GM21526 (cell line): ENCODE measurements around the gene NLN.
"Not testable (repeated sequence)": the region's sequence is repeated elsewhere in the genome, so short reads cannot be mapped to it uniquely, and the experiment has no call there.

Source experiments
- ATAC-seq: cut with Tn5 transposase; IDR thresholded peaks from one replicate; pipeline ENCODE4 v1.9.1; 2021; ENCODE audit warnings: moderate library complexity; ENCODE audit not compliant: unreplicated experiment, low FRiP score

Gene NLN

GRCh38 chr5:65805089-65805488 is 83.1 kb downstream of the NLN start:
- no peak for ATAC-seq

- ATAC-seq: not testable (repeated sequence)
Measured at GRCh38 chr5:65807494-65807893, 85.5 kb downstream of the NLN start.

DNA sequence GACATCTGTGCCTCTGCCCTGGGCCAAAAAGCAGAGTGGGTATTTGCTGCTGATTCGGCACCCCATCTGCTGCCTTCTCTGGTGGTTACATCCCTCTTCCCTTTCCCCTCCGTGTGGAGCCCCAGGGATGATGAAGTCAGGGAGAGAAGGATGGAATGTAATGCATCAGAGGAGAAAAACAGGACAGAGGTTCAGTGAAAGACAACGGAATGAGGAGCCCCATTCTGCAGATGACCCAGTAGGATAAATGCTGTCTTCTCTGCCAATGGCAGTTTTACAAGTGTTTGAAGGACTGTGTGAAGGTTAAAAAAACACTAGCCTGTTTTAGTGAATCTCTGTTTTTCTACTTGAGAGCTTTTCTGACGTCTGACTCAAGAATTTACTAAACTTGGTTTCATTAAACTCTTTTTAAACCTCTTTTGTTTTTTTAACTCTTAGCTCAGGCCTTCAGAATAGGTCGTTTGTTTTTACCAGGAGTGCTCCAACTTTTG is 86.3 kb downstream of the NLN start:
- ATAC-seq: no peak

GRCh38 chr5:65808818-65809217 is 86.8 kb downstream of the NLN start:
- no peak for ATAC-seq

- no peak for ATAC-seq
Measured at GRCh38 chr5:65809817-65810531, 88.0 kb downstream of the NLN start.

DNA sequence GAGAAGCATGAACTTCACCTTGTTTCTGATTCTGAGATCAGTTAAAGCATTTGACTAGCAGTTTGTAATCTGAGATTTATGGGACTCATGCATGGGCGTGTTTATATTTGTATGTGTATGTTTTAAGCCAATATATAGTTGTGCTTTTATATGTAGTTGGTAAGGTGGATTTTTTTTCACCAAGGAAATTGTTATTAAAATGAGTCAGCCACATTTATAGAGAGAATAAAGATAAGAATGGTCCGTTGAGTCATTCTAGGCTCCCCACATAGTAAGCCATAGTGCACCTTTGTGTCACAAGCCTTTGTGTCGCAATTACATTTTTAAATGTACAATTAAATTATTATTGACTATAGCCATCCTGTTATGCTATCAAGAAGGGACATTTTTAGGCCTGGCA is 89.0 kb downstream of the NLN start:
- ATAC-seq: no peak

DNA sequence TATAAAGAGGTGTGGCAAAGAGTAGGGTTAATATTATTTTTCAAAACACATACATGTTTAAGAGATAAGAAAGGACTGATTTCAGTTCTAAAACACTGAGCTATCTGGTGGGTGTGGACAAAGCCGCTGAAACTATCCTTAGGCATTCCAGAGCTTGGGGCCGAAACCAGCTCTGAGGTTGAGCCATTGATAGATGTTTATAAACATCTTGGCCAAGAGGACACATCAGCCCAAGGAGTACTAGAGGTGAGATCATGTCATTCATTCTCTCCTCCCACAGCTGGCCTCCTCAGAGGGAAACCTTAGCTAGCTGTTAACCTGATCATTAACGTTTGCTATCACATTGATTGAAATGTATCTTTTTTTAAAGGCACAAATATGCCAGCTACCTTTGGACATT is 89.9 kb downstream of the NLN start:
- no peak for ATAC-seq

DNA sequence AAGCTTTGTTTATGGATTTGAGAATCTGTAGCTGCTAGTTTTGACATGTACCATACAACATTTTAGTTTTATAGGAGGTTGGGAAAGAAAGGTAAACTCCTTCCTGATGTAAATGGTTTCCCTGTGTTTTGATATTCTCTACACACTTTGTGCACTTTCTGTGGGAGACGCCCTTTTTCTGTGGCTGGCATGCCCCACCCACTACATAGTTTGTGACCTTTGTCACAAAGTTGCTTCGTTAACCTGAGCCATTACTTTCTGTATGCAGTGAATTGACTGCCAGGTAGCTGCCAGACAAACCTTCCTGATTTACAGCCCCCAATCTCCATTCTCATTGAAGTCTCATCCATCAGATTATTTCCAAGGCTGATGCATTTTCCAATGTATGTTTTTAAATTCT is 90.6 kb downstream of the NLN start:
- ATAC-seq: no peak

- no peak for ATAC-seq
Measured at GRCh38 chr5:65813174-65813573, 91.2 kb downstream of the NLN start.

- no peak for ATAC-seq
Measured at GRCh38 chr5:65815161-65815560, 93.2 kb downstream of the NLN start.

DNA sequence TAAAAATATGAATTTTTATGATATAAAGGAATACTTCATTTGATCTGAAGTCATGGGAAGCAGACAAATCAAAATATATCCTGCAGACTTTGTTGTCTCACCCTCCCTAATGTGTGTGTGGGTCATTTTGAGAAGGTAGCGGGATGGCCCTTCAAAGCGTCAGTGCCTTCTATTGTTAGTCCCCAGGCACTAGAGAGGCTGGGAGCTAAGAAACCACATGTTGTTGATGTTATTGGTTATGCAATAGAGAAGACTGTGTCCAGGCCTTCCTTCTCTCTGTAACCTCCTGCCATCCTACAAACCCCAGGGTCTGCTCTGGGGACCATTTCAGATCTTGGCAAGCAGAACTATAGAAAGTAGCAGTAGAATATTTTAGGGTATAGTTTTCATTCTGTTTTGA is 94.7 kb downstream of the NLN start:
- no peak for ATAC-seq

GRCh38 chr5:65817931-65818330 is 95.9 kb downstream of the NLN start:
- no peak for ATAC-seq

DNA sequence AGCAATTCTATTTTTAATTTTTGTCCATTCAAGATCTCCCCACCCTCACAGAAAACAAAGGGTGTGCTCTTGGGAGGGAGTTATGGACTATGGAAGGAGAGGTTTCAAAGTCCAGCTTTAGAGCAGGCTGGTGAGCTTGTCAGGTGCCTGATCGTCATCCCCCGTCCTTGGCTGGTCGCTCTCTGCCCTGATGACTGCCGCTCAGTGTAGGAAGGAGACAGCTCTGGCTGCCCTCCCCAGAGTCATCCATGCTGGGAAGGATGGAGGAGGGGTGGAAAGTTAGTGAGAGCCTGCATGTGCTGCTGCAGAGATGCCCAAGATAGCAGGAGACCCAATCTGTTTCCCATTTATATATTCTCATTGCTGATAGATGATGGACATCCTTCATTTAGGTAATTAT is 96.6 kb downstream of the NLN start:
- no peak for ATAC-seq

- no peak for ATAC-seq
Measured at GRCh38 chr5:65819215-65819904, 97.4 kb downstream of the NLN start.

DNA sequence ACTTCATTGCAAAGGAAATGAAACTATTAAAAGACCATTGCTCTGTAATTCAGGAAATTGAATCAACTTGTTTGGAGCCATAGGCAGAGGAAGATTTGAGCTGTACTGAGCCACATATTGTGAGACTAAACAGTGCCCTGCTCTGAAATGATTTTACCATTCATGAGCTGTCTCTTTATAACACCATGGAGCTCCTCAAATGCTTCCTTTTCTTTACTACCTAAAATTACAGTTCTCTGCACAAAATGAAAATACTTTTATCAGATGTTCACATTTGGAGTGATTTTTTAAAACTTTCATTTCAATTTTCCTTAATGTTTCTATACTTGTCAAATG is 97.9 kb downstream of the NLN start:
- no peak for ATAC-seq

DNA sequence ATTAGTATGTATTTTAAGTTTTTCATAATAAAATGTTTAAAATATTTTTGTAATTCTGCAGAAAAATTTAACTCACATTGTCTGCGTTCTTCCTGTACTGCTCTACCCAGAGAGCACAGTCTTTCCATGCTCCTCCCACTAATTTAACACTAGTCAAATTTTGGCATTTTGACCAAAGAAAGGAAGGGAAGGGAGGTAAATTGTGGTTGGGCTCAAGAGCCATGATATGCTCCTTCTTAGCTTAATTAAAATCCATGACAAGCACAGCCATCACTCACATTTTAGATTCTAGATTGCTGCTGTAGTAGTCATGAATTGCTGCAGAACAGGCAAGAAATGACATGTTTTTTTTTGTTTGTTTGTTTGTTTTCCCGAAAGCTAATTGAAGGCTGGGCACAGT is 98.4 kb downstream of the NLN start:
- no peak for ATAC-seq

DNA sequence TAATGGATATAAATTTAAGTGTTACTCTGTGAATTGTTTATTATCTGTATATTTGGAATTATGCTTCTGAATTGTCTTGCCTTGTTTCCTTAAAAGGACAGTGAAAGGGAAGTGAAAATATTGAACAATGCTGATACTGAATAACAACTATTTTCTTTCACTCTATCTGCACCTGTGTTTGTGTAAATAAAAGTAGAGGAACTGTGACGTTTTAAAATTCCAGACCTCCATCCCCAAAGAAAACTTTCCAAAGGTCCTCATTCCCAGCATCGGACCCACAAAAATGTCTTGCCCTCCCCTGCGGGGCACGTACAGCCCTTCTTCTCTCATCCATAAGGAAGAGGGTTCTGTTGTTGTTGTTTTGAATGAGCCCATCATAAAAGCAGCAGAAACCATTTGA is 100.0 kb downstream of the NLN start:
- ATAC-seq: no peak

DNA sequence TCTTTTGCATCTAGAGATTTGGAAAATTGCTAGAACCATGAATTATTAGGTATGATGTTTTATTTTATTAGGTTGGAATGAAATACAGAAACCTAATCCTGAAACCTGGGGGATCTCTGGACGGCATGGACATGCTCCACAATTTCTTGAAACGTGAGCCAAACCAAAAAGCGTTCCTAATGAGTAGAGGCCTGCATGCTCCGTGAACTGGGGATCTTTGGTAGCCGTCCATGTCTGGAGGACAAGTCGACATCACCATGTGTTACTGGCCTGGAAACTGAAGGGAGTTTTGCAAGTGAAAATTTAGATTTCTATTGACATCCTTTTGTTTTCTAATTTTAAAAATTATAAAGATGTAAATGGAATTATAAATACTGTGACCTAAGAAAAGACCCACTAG is 100.7 kb downstream of the NLN start:
- no peak for ATAC-seq

DNA sequence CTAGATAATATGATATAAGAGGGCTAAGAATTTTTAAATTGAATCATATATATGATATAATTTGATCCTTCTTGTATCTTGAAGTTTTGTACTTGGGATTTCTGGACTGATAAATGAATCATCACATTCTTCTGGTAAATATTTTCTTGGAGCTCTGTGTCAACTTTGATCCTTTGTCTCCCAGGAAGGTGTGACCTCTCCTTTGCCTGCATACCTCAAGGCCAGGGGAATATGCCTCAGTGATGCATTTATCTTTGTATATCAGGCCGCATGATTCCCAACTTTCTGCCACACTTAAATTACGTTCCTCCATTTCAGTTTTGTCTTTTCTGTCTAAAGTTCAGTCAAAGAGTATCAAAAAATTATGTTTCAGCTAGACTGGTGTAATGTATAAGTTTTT is 101.2 kb downstream of the NLN start:
- no peak for ATAC-seq

DNA sequence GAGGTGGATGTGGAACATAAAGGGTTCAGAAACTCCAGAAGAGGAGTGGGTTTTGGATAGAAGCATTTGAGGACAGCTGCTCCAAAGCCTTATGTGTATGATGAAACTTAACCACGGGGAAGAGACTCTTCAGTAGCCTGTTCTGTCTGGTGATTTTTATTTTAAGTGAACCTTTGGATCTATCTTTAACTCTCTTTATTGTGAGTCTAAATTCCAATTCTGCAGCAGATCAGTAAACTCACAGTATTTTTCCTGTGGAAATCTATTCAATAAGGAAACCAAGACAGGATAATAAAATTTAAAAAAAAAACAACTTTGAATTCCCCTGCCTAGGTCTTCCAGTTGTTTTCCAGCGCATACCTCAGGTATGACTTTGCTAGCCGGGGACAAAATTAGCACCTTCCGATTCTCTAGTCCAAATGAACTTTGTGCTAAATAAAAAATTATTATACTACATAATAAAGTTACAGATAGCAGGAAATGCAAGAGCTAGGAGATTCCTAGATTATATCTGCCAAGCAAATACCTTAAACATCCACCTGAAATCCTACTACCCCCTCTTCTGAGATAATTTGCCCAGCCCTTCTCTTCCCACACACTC is 101.9 kb downstream of the NLN start:
- ATAC-seq: no peak

- peak; percentile 56 for ATAC-seq
Measured at GRCh38 chr5:65825408-65826328, 103.7 kb downstream of the NLN start.
